GM19023 (cell line): Measurements from ENCODE around the gene DHX32.

ENCODE experiments used
- ATAC-seq: cut with Tn5 transposase; IDR thresholded peaks from one replicate; pipeline ENCODE4 v1.9.1; 2021; ENCODE audit warnings: mild to moderate bottlenecking, moderate library complexity; ENCODE audit not compliant: unreplicated experiment

The DHX32 gene

DNA sequence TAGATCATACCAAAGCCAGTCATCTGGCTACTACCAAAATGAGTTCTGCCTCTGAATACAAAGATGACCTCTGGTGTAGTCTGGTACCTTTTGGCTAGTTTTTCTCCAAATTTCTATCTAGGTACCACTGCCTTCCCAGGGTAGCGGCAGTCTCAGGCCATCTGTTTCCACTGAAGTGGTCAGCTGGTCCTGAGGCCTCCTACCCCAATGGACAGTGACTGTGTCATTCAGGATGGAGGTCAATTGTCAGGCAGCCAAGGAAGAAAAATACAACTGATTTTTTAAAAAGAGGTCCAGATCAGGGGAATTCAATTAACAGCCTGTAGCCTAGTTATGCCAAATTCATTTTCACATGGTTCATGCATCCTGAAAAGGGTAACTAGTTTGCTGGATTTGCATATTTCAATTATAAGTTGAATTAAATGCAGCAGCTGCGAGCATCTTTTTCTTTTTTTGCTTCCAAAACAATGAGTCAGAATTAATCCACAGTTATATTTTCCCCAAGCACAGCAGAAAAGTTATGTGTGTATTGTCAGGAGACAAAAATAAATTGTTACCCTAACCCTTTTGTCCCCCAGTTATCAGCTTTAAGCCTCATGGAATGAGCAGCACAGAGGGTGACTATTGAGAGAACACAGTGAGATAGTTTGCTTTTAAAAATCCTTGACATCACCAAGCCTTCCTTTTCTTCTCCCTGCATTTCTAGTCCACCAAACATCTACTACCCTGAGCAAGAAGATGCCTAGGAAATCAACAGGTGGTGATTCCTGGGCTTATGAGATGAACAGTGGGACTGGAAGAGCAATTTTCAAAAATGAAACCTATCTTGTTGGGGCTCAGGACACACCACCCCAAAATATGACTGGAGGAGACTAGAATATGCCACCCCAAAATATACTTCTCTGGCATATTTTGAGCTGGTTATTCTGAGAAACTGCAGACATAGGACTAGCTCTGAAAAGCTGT, 30.0 kb downstream of the DHX32 start:
- ATAC-seq = no peak

GRCh38 chr10:125849448-125849847, 31.6 kb downstream of the DHX32 start:
- ATAC-seq = no peak

DNA sequence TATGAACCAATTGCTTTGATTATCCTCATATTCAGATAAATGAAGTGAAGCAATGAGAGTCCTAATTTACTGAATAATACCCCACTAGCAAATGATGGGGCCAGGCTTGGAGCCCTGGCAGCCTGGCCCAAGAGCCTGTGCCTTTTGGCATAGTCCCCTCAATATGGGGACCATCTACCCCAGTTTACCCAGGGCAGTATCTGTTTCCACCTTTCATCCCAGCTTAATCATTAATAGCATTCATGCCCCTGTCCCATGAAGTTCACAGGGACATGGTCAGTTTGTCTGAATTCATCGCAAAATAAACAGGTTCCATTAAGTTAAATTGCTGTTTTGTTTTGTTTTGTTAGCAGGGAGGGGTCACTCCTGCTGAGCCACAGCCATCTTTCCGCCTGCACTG, 32.2 kb downstream of the DHX32 start:
- no peak for ATAC-seq

GRCh38 chr10:125848371-125848770, 32.7 kb downstream of the DHX32 start:
- ATAC-seq = no peak

DNA sequence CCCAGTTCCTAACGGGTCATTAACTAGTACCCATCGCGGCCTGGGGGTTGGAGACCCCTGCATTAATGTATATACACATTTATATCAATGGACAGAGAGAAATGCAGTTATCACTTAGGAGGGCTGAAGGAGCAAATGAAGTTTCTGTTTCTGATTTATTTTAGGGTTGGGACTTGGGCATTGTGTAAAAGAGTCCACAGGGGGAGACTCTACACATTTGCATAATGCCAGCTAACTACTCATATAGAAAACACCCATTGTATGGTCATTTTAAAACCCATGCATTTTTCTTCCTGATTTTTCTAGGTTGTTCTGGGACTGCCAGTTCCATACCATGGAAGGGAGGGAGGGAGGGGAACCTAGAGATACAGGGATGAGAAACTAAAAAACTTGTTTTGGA, 34.2 kb downstream of the DHX32 start:
- ATAC-seq = no peak

- ATAC-seq = no peak
These were observed 35.5 kb downstream of the DHX32 start for GRCh38 chr10:125845617-125846016.

DNA sequence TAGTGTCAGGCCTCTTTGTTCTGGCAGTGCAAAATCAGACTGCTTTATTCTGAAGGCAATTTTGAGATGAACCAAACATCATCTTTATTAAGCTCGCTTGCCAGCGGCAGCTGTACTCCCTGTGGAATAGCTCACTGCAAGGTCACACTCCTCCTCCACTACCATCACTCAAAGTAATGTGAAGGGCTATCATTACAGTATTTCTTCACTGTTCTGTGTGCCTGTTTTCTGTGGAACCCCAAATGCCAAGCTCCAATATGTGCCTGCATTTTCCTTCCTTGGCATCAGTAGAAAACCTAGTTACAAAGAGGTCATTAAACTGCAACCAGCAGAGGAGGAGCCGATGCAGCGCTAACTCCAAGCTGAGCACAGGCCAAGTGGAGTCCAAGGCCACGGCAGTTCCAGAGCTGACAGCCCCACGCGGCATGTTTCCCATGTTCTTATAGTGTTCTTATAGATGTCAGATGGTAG, 36.3 kb downstream of the DHX32 start:
- no peak for ATAC-seq

DNA sequence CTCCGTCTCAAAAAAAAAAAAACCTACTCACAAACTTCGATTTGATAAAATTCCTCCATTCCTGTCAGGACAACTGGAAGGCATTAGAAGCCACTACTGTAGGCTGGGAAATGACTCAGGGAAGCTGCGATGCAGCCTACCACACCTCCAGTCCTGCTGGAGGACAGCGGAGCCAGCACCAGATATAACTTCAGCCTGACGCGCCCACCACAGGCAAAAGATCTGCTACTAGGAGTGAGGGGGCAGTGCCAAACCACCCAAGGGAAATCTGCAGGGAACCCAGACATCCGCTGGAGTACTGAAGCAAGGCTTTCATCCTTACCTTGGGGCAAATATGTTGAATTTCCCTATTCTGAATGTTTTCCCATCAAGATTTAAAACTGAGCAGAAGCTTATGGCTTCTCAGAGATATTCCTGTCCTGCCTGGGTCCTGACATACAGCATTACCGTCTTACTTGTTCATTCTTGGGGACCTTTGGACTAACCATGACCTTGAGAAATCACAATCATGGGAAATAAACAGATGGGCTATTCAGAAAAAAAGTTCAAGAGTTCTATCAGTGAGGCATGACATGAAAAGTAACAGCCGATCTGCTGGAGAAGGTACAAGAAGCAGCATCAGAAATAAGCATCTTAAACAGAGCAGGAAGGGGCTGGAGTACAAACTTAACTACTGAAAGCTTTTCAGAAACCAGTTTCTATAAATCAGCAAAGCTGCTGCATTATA, 37.3 kb downstream of the DHX32 start:
- ATAC-seq = no peak

DNA sequence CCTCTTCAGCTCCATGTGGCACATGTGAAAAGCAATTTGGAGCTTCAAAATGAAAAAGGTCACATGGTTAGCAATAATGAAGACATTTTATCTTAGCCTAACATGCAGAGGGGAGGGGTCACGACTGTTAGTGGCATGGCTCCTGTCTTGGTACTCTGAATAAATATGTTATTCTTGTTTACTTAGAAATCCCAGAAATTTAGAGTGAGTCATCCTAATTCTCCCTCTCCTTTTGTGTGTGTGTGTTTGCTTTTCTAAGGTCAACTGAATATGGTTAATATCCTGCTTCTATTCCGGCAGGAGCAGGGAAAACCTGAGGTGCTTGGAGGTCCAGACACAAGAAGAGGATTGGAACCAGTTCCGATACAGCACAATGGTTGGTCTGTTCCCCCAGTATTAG, 40.1 kb downstream of the DHX32 start:
- ATAC-seq = no peak

- ATAC-seq = no peak
These were observed 40.7 kb downstream of the DHX32 start for GRCh38 chr10:125840406-125840805.

GRCh38 chr10:125838802-125839575, 42.1 kb downstream of the DHX32 start:
- ATAC-seq = no peak

GRCh38 chr10:125836746-125837145, 44.3 kb downstream of the DHX32 start:
- ATAC-seq = no peak

DNA sequence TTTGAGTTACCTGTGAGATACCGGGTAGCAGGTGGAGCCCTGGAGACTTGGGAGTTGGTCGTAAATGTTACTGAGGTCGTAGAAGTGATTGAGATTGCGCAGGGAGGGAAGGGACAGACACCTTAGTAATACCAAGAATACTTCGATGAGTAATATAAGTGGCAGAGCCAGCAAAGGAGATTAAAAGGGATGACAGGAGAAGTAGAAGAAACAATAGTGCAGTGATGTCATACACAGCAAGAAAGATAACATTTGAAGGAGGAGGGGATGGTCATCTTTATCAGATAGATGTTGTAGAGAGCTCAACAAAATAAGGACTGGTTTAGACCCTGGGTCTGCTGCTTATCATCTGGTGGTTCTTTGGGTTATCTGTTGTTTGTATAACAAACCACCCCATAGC, 52.8 kb downstream of the DHX32 start:
- ATAC-seq = no peak

- no peak for ATAC-seq
These were observed 54.0 kb downstream of the DHX32 start for GRCh38 chr10:125827133-125827532.

DNA sequence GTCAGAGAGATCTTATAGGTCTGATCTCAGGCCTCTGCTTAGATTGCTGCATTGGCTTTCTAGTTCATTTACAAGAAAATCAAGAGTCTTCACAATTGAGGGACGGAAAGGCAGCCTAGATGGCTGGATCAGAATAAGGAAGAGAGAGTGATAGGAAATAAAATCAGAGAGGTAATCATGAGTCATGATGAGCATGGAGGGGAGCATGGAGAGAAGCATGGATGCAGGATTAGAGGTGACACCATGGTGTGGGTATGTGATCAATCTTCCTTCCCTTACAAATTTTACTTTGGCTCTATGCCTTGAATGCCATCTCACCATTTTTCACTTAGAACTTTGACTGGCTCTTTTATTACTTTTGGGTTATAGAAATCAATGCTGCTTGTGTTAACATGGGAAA, 56.4 kb downstream of the DHX32 start:
- no peak for ATAC-seq

- ATAC-seq = no peak
These were observed 57.3 kb downstream of the DHX32 start for GRCh38 chr10:125823663-125824251.

- peak; percentile 78 for ATAC-seq
These were observed 58.0 kb downstream of the DHX32 start, which contains the start of the genes BCCIP and UROS for GRCh38 chr10:125822878-125823662. TSS of gene BCCIP (plus strand) at chr10:125823546. CDS start at chr10:125823558, 12 bp downstream. TSS of gene UROS (minus strand) at chr10:125823258. CDS start at chr10:125816499, 6,759 bp downstream.

GRCh38 chr10:125820701-125821100, 60.4 kb downstream of the DHX32 start:
- peak; percentile 36 for ATAC-seq

GRCh38 chr10:125817337-125817946, 63.6 kb downstream of the DHX32 start:
- ATAC-seq = no peak
